NT2/D1 (cell line): ENCODE results near the gene RIPK1.

ENCODE experiments used
- SUZ12 ChIP-seq: IDR thresholded peaks from 2 replicates; pipeline ENCODE4 v1.6.1; 2011; ENCODE audit not compliant: insufficient read length, insufficient read depth; ENCODE audit errors: extremely low read depth
- YY1 ChIP-seq: IDR thresholded peaks from 2 replicates; pipeline ENCODE4 v1.6.1; 2011; ENCODE audit not compliant: insufficient read length, insufficient read depth
- ZNF274 ChIP-seq: IDR thresholded peaks from 2 replicates; pipeline ENCODE4 v1.6.1; 2011; ENCODE audit warnings: mild to moderate bottlenecking, low read depth, low read length

DNA sequence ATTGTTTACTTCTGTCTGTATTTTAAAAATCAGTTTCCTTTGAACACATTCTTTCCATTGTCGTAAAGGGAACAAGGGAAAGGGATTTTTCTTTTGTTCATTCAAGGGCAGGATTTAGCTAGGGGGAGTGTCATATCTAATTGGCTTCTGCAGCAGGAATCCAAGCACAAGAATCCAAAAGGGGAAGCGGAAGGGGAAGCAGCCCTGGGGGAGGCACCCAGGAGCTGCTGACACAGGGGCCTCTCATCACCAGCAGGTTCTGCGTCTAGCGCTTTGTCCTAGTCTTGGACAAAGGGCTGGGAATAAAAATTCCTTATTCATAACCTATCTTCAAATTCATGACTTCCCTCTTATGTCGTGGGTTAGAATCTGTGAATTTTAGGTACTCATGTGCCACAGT is 13.7 kb downstream of the RIPK1 start:
- TF ChIP-seq SUZ12 (no peak), YY1 (no peak), ZNF274 (no peak)
